ENCODE data around the gene ARHGAP42. TPM values are rescaled to one million over a fixed set of nuclear protein-coding genes. Genes with fewer than 3 reads are reported as not detected.

ARHGAP42 gene
- total and polyA plus RNA-seq, 10 of the 15 experiments (the other 5 are each of a cell fraction or from before 2014, with no cell fraction given), result 1.8 to 6.3 (median 3.2) TPM

DNA sequence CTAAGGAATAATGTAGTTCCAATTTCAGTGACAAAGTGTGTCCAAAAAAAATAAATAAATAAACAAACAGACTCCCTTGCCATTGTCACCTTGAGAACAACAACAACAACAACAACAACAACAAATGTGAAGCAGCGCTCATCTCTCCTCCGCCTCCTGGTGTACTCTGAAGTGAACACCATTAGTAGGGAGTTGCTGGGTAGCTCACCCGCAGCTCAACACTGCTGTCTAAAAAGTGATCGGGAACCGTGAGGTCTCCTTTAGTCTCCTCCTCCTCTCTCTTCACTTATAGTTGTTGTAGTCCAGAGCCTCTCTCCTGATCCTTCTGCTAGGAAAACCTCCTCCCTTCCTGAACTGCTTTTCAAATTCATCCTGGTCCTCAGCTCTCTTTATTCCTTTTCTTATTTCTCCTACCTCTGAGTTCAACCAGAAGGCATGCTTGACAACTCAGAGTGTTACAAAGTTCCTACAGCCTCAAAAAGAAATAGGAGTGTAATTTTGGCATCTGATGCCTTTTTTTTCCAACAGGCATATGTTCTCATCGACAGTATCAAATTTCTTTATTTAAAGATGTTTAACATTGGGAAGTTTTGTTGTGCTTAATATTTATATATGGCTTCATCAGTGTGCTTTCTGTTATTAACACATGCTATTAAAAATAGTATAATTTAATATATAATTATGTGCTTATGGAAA lies 227.5 kb downstream of the ARHGAP42 start (continued):
- TF ChIP-seq SPI1 (IDR thresholded peaks at IDR 0.05; ENCODE audit: borderline replicate concordance, insufficient read depth, low read depth, low read length) (no peak), STAT1 (conservative IDR thresholded peaks at IDR 0.05) (no peak), EGR1 (IDR thresholded peaks at IDR 0.05; ENCODE audit: borderline replicate concordance in 1 of 2, low read depth in 2 of 2, low read length in 2 of 2) (no peak), ZNF217 (IDR thresholded peaks at IDR 0.05) (no peak)

DNA sequence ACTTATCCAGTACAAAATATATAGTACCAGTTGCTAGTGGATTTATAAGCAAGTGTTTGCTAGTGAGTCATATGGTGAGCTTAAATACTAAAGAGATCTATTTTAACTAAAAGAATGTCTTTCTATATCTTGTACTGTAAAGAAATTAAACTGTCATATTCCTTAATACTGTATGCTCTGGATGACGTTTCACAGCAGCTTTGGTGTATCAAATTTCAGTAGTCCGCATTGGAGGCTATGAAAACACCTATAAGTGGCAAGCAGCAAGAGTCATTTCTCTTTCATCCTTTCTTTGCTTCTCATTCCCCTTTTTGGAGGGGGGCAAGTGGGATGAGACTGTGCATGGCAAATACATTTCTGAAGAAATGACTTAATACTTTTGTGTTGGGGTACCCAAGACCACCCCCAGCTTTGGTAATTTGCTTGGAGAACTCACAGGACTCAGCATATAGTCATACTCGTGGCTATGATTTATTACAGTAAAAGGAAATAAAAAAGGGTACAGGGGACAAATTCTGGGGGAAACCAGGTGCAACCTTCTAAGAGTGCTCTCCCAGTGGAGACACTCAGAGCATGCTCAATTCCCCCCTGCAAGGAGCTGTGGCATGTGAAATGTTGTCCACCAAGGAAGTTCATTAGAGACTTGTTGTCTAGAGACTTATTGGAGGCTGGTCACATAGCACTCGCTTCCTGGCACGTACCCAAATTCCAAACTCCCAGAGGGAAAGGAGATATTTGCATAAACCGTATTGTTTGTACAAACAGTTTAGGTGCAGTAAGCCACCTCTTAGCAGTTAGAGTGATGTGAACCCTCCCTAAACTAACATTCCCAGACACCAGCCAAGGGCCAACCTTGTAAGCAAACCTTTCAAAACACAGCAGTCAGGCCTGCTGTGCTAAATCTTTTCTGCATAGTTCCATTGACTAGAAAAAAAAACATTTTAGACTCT lies 231.7 kb downstream of the ARHGAP42 start:
- no peak for TF ChIP-seq IRF3 (IDR thresholded peaks at IDR 0.05)
- TF ChIP-seq SREBF1 (IDR thresholded peaks at IDR 0.05; ENCODE audit: low read length), result no peak
- TF ChIP-seq MXI1 (IDR thresholded peaks at IDR 0.05; ENCODE audit: low read depth, low read length), result no peak
- no peak for TF ChIP-seq E2F8 (IDR thresholded peaks at IDR 0.05; ENCODE audit: low read depth, partially characterized antibody)
- no peak for TF ChIP-seq HCFC1 (IDR thresholded peaks at IDR 0.05; ENCODE audit: low read length)
- no peak for TF ChIP-seq SMC3 (IDR thresholded peaks at IDR 0.05; ENCODE audit: borderline replicate concordance, low read length)
- H3K79me2 ChIP-seq (ENCODE audit: control insufficient read depth, insufficient read depth, low read length), result no peaks in the 10 kb centered on the region
- no peak overlapping the region for H2AFZ ChIP-seq (ENCODE audit: control insufficient read depth, low read depth, low read length)
- no peak overlapping the region for H3K4me2 ChIP-seq (ENCODE audit: control insufficient read depth, insufficient read depth)
- CTCF ChIA-PET, result interaction anchor here (1.0 to 1.3 kb wide), 2 partner anchors 8 to 11 kb away, joined by 4 to 6 read pairs; no protein-coding TSS in a partner anchor
- no peaks in the 10 kb centered on the region for H3K27me3 ChIP-seq (replicated peaks in 1 of 2; ENCODE audit: control insufficient read depth in 2 of 2, insufficient read depth in 2 of 2, low read length in 1 of 2)
- H3K9me3 ChIP-seq (replicated peaks; ENCODE audit: control insufficient read depth, insufficient read depth, low read length), result no peaks in the 10 kb centered on the region
- in situ Hi-C loops (cut with MboI) (no loop called here), intact Hi-C loops (cut with micrococcal nuclease; ENCODE audit: unreplicated experiment) (no loop called here)
- H3K4me1 ChIP-seq (ENCODE audit: control insufficient read depth, insufficient read depth, low read length), result no peaks in the 10 kb centered on the region
- RAD21 ChIA-PET (ENCODE audit: unreplicated experiment), result no interaction called here
- SMC1A ChIA-PET (ENCODE audit: uncharacterized antibody, unreplicated experiment), result interaction anchor here (1.2 to 1.6 kb wide), 3 partner anchors 13 to 342 kb away, joined by 3 to 5 read pairs (median 4); no protein-coding TSS in a partner anchor
- H4K20me1 ChIP-seq (ENCODE audit: control insufficient read depth, insufficient read depth), result no peaks in the 10 kb centered on the region
- BruUV-seq (replicated peaks), result no TSS peak
- H3K27ac ChIP-seq (ENCODE audit: control insufficient read depth, insufficient read depth), result no peak overlapping the region
- FAIRE-seq (no peak), DNase-seq (ENCODE audit: low read depth, low spot score) (no peak), ATAC-seq (no peak)
- POLR2A ChIA-PET, result no interaction called here
- no peaks in the 10 kb centered on the region for H3K36me3 ChIP-seq (ENCODE audit: control insufficient read depth in 2 of 2, insufficient read depth in 2 of 2, low read length in 1 of 2)
- no peak overlapping the region for H3K4me3 ChIP-seq
- H3K9ac ChIP-seq (ENCODE audit: control insufficient read depth, insufficient read depth, low read length), result no peak overlapping the region
- 71% methylated on average over 6 of the region's 6 CpGs for WGBS (ENCODE audit: insufficient coverage, insufficient replicate concordance, low lambda C conversion rate, missing lambda C conversion rate)

Measured in GM12878 (cell line).